ENCODE measurements around the gene MGMT. TPM values are rescaled to one million over a fixed set of nuclear protein-coding genes. Genes with fewer than 3 reads are reported as not detected.

Gene MGMT
- total RNA-seq, 1 experiment from 2014 or later = 18.6 TPM

- no peak for DNase-seq
- no peak overlapping the region for H3K4me3 ChIP-seq (ENCODE audit: insufficient read depth, low read depth, low read length)
Measured at GRCh38 chr10:129780901-129781795, 314.1 kb downstream of the MGMT start.

GRCh38 chr10:129784291-129784690 lies 317.2 kb downstream of the MGMT start:
- no peaks in the 10 kb centered on the region for H3K27me3 ChIP-seq (ENCODE audit: control insufficient read depth, insufficient read depth, low read length)
- H3K4me3 ChIP-seq (ENCODE audit: insufficient read depth, low read depth, low read length) = no peak overlapping the region
- DNase-seq = no peak
- no peaks in the 10 kb centered on the region for H3K36me3 ChIP-seq (replicated peaks; ENCODE audit: control insufficient read depth, insufficient read depth, low read length)

More at GRCh38 chr10:129780901-129781795, 314.1 kb downstream of the MGMT start:
- no peaks in the 10 kb centered on the region for H3K36me3 ChIP-seq (replicated peaks; ENCODE audit: control insufficient read depth, insufficient read depth, low read length)
- H3K27me3 ChIP-seq (ENCODE audit: control insufficient read depth, insufficient read depth, low read length) = no peaks in the 10 kb centered on the region

- DNase-seq = no peak
- Histone ChIP-seq H3K27me3 (ENCODE audit: control insufficient read depth, insufficient read depth, low read length) (no peaks in the 10 kb centered on the region), H3K4me3 (ENCODE audit: insufficient read depth, low read depth, low read length) (no peak overlapping the region), H3K36me3 (replicated peaks; ENCODE audit: control insufficient read depth, insufficient read depth, low read length) (no peaks in the 10 kb centered on the region)
Measured at GRCh38 chr10:129784891-129785290, 317.9 kb downstream of the MGMT start.

GRCh38 chr10:129785536-129785981 lies 318.5 kb downstream of the MGMT start:
- no peak for DNase-seq
- Histone ChIP-seq H3K4me3 (ENCODE audit: insufficient read depth, low read depth, low read length) (no peak overlapping the region), H3K27me3 (ENCODE audit: control insufficient read depth, insufficient read depth, low read length) (no peaks in the 10 kb centered on the region), H3K36me3 (replicated peaks; ENCODE audit: control insufficient read depth, insufficient read depth, low read length) (no peaks in the 10 kb centered on the region)

GRCh38 chr10:129786216-129786615 lies 319.2 kb downstream of the MGMT start:
- Histone ChIP-seq H3K4me3 (ENCODE audit: insufficient read depth, low read depth, low read length) (no peak overlapping the region), H3K36me3 (replicated peaks; ENCODE audit: control insufficient read depth, insufficient read depth, low read length) (no peaks in the 10 kb centered on the region), H3K27me3 (ENCODE audit: control insufficient read depth, insufficient read depth, low read length) (no peaks in the 10 kb centered on the region)
- DNase-seq = no peak

- Histone ChIP-seq H3K4me3 (ENCODE audit: insufficient read depth, low read depth, low read length) (no peak overlapping the region), H3K36me3 (replicated peaks; ENCODE audit: control insufficient read depth, insufficient read depth, low read length) (no peaks in the 10 kb centered on the region), H3K27me3 (ENCODE audit: control insufficient read depth, insufficient read depth, low read length) (no peaks in the 10 kb centered on the region)
- no peak for DNase-seq
Measured at GRCh38 chr10:129787557-129787956, 320.5 kb downstream of the MGMT start.

GRCh38 chr10:129788215-129788614 lies 321.2 kb downstream of the MGMT start:
- Histone ChIP-seq H3K36me3 (replicated peaks; ENCODE audit: control insufficient read depth, insufficient read depth, low read length) (no peaks in the 10 kb centered on the region), H3K4me3 (ENCODE audit: insufficient read depth, low read depth, low read length) (no peak overlapping the region), H3K27me3 (ENCODE audit: control insufficient read depth, insufficient read depth, low read length) (no peaks in the 10 kb centered on the region)
- DNase-seq = no peak

GRCh38 chr10:129790715-129791446 lies 323.8 kb downstream of the MGMT start:
- Histone ChIP-seq H3K27me3 (ENCODE audit: control insufficient read depth, insufficient read depth, low read length) (no peaks in the 10 kb centered on the region), H3K4me3 (ENCODE audit: insufficient read depth, low read depth, low read length) (no peak overlapping the region), H3K36me3 (replicated peaks; ENCODE audit: control insufficient read depth, insufficient read depth, low read length) (no peaks in the 10 kb centered on the region)
- no peak for DNase-seq

- H3K36me3 ChIP-seq (replicated peaks; ENCODE audit: control insufficient read depth, insufficient read depth, low read length) = no peaks in the 10 kb centered on the region
- H3K4me3 ChIP-seq (ENCODE audit: insufficient read depth, low read depth, low read length) = no peak overlapping the region
- no peak for DNase-seq
- no peaks in the 10 kb centered on the region for H3K27me3 ChIP-seq (ENCODE audit: control insufficient read depth, insufficient read depth, low read length)
Measured at GRCh38 chr10:129792141-129792540, 325.1 kb downstream of the MGMT start.

GRCh38 chr10:129792864-129793263 lies 325.8 kb downstream of the MGMT start:
- Histone ChIP-seq H3K27me3 (ENCODE audit: control insufficient read depth, insufficient read depth, low read length) (no peaks in the 10 kb centered on the region), H3K4me3 (ENCODE audit: insufficient read depth, low read depth, low read length) (no peak overlapping the region), H3K36me3 (replicated peaks; ENCODE audit: control insufficient read depth, insufficient read depth, low read length) (no peaks in the 10 kb centered on the region)
- no peak for DNase-seq

- no peaks in the 10 kb centered on the region for H3K27me3 ChIP-seq (ENCODE audit: control insufficient read depth, insufficient read depth, low read length)
- DNase-seq = no peak
- no peak overlapping the region for H3K4me3 ChIP-seq (ENCODE audit: insufficient read depth, low read depth, low read length)
- no peaks in the 10 kb centered on the region for H3K36me3 ChIP-seq (replicated peaks; ENCODE audit: control insufficient read depth, insufficient read depth, low read length)
Measured at GRCh38 chr10:129793479-129793878, 326.4 kb downstream of the MGMT start.

GRCh38 chr10:129793996-129794395 lies 327.0 kb downstream of the MGMT start:
- Histone ChIP-seq H3K36me3 (replicated peaks; ENCODE audit: control insufficient read depth, insufficient read depth, low read length) (no peaks in the 10 kb centered on the region), H3K4me3 (ENCODE audit: insufficient read depth, low read depth, low read length) (no peak overlapping the region), H3K27me3 (ENCODE audit: control insufficient read depth, insufficient read depth, low read length) (no peaks in the 10 kb centered on the region)
- DNase-seq = no peak

- no peak for DNase-seq
- Histone ChIP-seq H3K36me3 (replicated peaks; ENCODE audit: control insufficient read depth, insufficient read depth, low read length) (no peaks in the 10 kb centered on the region), H3K27me3 (ENCODE audit: control insufficient read depth, insufficient read depth, low read length) (no peaks in the 10 kb centered on the region), H3K4me3 (ENCODE audit: insufficient read depth, low read depth, low read length) (no peak overlapping the region)
Measured at GRCh38 chr10:129796710-129797420, 329.8 kb downstream of the MGMT start.

- DNase-seq = no peak
- Histone ChIP-seq H3K4me3 (ENCODE audit: insufficient read depth, low read depth, low read length) (no peak overlapping the region), H3K27me3 (ENCODE audit: control insufficient read depth, insufficient read depth, low read length) (no peaks in the 10 kb centered on the region), H3K36me3 (replicated peaks; ENCODE audit: control insufficient read depth, insufficient read depth, low read length) (no peaks in the 10 kb centered on the region)
Measured at GRCh38 chr10:129799942-129800341, 332.9 kb downstream of the MGMT start.

Data from H7 (cell line).